HepG2 (cell line): ENCODE measurements around the gene CIBAR2. TPM values are rescaled to one million over a fixed set of nuclear protein-coding genes. Genes with fewer than 3 reads are reported as not detected.

Experiments
- ATAC-seq: fragments of 200-7000 bp; cut with Tn5 transposase; 3 replicates; pipeline ENCODE4 v1.9.1; 2020; ENCODE audit warnings: mild to moderate bottlenecking, moderate library complexity
- BruUV-seq: library from RNA; stranded (reverse); fragments of 400-500 nt; replicated peaks from 2 replicates; lab custom pipeline; 2021; lab: Mats Ljungman, UMichigan
- CTCF ChIA-PET: fragments of 300-600 bp; formaldehyde crosslinking; extraction: SDS; loops from one replicate; lab custom pipeline; 2021; ENCODE audit warnings: low total read pairs, inconsistent platforms, low intra/inter-chr PET ratio; lab: Yijun Ruan, JAX
- POLR2A ChIA-PET: fragments of 350-600 bp; sonication (Branson Sonifier 250); formaldehyde crosslinking; loops from one replicate; lab custom pipeline; 2020; ENCODE audit warnings: antibody characterized with exemption, inconsistent platforms; lab: Yijun Ruan, JAX
- DNase-seq: peaks from one replicate; pipeline ENCODE4 v3.0.0-alpha.2; 2015; ENCODE audit warnings: low spot score
- FAIRE-seq: peaks from 3 replicates; lab custom pipeline; 2011; peaks lifted over from hg19 to GRCh38; lab: Jason Lieb, UNC
- H2AFZ ChIP-seq: one replicate; pipeline ENCODE4 v1.6.1; 2011; ENCODE audit warnings: low read length, inconsistent platforms
- H3K27ac ChIP-seq: fragments of 300-600 bp; 3 replicates; pipeline ENCODE4 v1.8.0; 2011; ENCODE audit warnings: mixed run types, mild to moderate bottlenecking, mixed read lengths, low read length, inconsistent platforms; ENCODE audit not compliant: insufficient read depth; ENCODE audit errors: extremely low read length
- H3K27me3 ChIP-seq, 2 experiments: fragments of 200-600 bp in 1 of 2; 2 replicates in 1 of 2; 3 replicates in 1 of 2; pipeline versions ENCODE4 v1.6.0 to v1.8.0; 2011; ENCODE audit warnings: low read length in 2 of 2, mild to moderate bottlenecking in 2 of 2, moderate library complexity in 2 of 2, inconsistent platforms in 1 of 2; ENCODE audit not compliant: insufficient read depth in 2 of 2, control insufficient read depth in 1 of 2
- H3K36me3 ChIP-seq, 2 experiments: fragments of 200-600 bp in 1 of 2; replicated peaks in 1 of 2; 2 replicates in 1 of 2; 3 replicates in 1 of 2; pipeline versions ENCODE4 v1.5.1 to v1.8.0; 2011; ENCODE audit warnings: low read length in 2 of 2, inconsistent platforms in 1 of 2; ENCODE audit not compliant: insufficient read depth in 2 of 2, control insufficient read depth in 1 of 2
- H3K4me1 ChIP-seq: 2 replicates; pipeline ENCODE4 v1.5.1; 2012; ENCODE audit warnings: low read length, inconsistent platforms; ENCODE audit not compliant: insufficient read depth
- H3K4me2 ChIP-seq: 2 replicates; pipeline ENCODE4 v1.6.0; 2011; ENCODE audit warnings: low read depth, low read length, inconsistent platforms
- H3K4me3 ChIP-seq, 3 experiments: fragments of 200-600 bp in 1 of 3; sonication (generic), shearing (Covaris generic) in 1 of 3; replicated peaks in 1 of 3; 2 replicates each; pipeline ENCODE4 v1.5.1; 2011 to 2016; ENCODE audit warnings: low read length in 3 of 3, inconsistent platforms in 2 of 3, low read depth in 2 of 3, mild to moderate bottlenecking in 2 of 3, control low read depth in 1 of 3, mixed read lengths in 1 of 3; ENCODE audit not compliant: insufficient read depth in 1 of 3
- H3K79me2 ChIP-seq: one replicate; pipeline ENCODE4 v1.6.1; 2011; ENCODE audit warnings: low read length, inconsistent platforms; ENCODE audit not compliant: insufficient read depth
- H3K9ac ChIP-seq: 2 replicates; pipeline ENCODE4 v1.6.0; 2011; ENCODE audit warnings: mild to moderate bottlenecking, low read depth, low read length, inconsistent platforms; ENCODE audit not compliant: insufficient read depth
- H3K9me3 ChIP-seq: 2 replicates; pipeline ENCODE4 v1.5.1; 2012; ENCODE audit warnings: mild to moderate bottlenecking, low read length
- H4K20me1 ChIP-seq: 2 replicates; pipeline ENCODE4 v1.6.0; 2011; ENCODE audit warnings: inconsistent platforms, mild to moderate bottlenecking, low read length, moderate library complexity; ENCODE audit not compliant: insufficient read depth
- CENPX ChIP-seq: sonication (generic); formaldehyde crosslinking; IDR thresholded peaks from 2 replicates; pipeline ENCODE4 v1.9.0; 2021; ENCODE audit warnings: mild to moderate bottlenecking, missing genetic modification reagents, moderate library complexity
- PLSCR1 ChIP-seq: sonication (generic); formaldehyde crosslinking; IDR thresholded peaks from 2 replicates; pipeline ENCODE4 v1.5.0; 2020; ENCODE audit warnings: missing genetic modification reagents, mild to moderate bottlenecking, borderline replicate concordance
- RFX3 ChIP-seq: IDR thresholded peaks from 2 replicates; pipeline ENCODE4 v1.6.1; 2016; ENCODE audit warnings: missing biosample characterization, missing genetic modification reagents
- ZNF318 ChIP-seq: sonication (generic); formaldehyde crosslinking; IDR thresholded peaks from 2 replicates; pipeline ENCODE4 v1.4.0; 2020; ENCODE audit warnings: mild to moderate bottlenecking, missing genetic modification reagents
- WGBS: methylation state at CpG from one replicate; pipeline ENCODE4 v1.1.6; 2017; ENCODE audit warnings: low lambda C conversion rate; 5-methylcytosine and 5-hydroxymethylcytosine counted together
- in situ Hi-C: cut with HindIII; loops from 2 replicates; pipeline ENCODE4 v1.10.0; 2017; ENCODE audit warnings: low pct_unique_long_range_greater_than_20kb; ENCODE audit not compliant: extremely low pct_ligation_motif_present
- intact Hi-C: fragments of 100-400 bp; cut with micrococcal nuclease; formaldehyde crosslinking; loops from one replicate; pipeline ENCODE4 v1.10.0; 2022; ENCODE audit not compliant: unreplicated experiment
- polyA plus RNA-seq, 8 experiments: library from polyadenylated mRNA; depleted of rRNA in 3 of 8; stranded (reverse) in 7 of 8; unstranded in 1 of 8; fragments of >200 nt; fragmentation: Illumina TruSeq in 4 of 8; extraction: Trizol in 4 of 8; gene quantifications; 2 replicates each; pipeline versions ENCODE4 v1.2.1 to v1.2.3, GENCODE V29; 2011 to 2016; ENCODE audit warnings: low read depth in 4 of 8, missing spikeins in 1 of 8, mixed read lengths in 1 of 8; ENCODE audit not compliant: insufficient read depth in 1 of 8
- total RNA-seq, 5 experiments: library from RNA; depleted of rRNA; stranded (reverse); fragments of >200 nt; fragmentation: Illumina TruSeq; extraction: Trizol; gene quantifications; 2 replicates each; pipeline ENCODE4 v1.2.3, GENCODE V29; 2016; ENCODE audit warnings: low read depth in 1 of 5

Gene CIBAR2
- total and polyA plus RNA-seq, 2 of the 13 experiments (the other 11 are each of a cell fraction or from before 2014, with no cell fraction given) = not detected

- ATAC-seq (no peak), FAIRE-seq (no peak), DNase-seq (no peak)
- Histone ChIP-seq H2AFZ (no peak overlapping the region), H3K4me1 (peaks cover 4% of the 10 kb centered on the region; the same call in 1 of the 2 replicates), H3K9me3 (no peaks in the 10 kb centered on the region), H3K79me2 (no peaks in the 10 kb centered on the region), H3K27me3 (peaks cover 8 to 38% of the 10 kb centered on the region in 2 experiments; a peak in 4 of 5 replicates), H4K20me1 (no peaks in the 10 kb centered on the region), H3K27ac (no peak overlapping the region), H3K4me2 (no peak overlapping the region), H3K9ac (no peak overlapping the region), H3K4me3 (no peak overlapping the region), H3K36me3 (no peaks in the 10 kb centered on the region)
- no peak for TF ChIP-seq ZNF318 (CRISPR knock-in tag)
- TF ChIP-seq PLSCR1 (CRISPR knock-in tag) = no peak
- TF ChIP-seq CENPX (CRISPR knock-in tag) = no peak
- TF ChIP-seq RFX3 (CRISPR knock-in tag) = no peak
- 39% methylated on average over 9 of the region's 9 CpGs for WGBS
- ChIA-PET POLR2A (no interaction called here), CTCF (no interaction called here)
- in situ Hi-C loops (no loop called here), intact Hi-C loops (no loop called here)
- no TSS peak for BruUV-seq
Measured at GRCh38 chr16:85062323-85062722, 49.9 kb downstream of the CIBAR2 start.
